DMS153 (cell line): ENCODE measurements around the gene CENPO.

ENCODE experiments used
- DNase-seq: peaks from one replicate; lab custom pipeline; 2025; lab: John Stamatoyannopoulos, UW

The CENPO gene

GRCh38 chr2:24837996-24838513, 44.8 kb downstream of the CENPO start:
- no peak for DNase-seq

DNA sequence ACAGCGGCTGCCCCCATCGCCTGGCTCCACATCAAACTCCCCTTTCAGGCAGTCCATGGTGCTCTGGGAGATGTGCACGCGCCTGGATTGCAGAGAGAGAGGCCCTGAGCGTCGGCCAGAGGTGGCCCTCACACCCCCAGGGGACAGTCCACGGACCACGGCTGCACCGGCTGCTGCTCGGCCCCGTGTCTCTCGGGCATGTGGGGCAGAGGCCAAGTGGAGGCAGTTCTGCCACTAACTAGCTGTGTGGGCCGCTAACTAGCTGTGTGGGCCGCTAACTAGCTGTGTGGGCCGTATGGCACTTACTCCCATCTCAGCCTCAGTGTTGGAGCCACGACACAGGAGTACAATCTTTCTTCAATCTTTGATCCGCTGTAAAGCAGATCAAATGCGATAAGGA, 45.3 kb downstream of the CENPO start:
- no peak for DNase-seq

- DNase-seq = no peak
Observed at GRCh38 chr2:24839729-24840128, 46.5 kb downstream of the CENPO start.

- no peak for DNase-seq
Observed at GRCh38 chr2:24840164-24840869, 47.1 kb downstream of the CENPO start.

DNA sequence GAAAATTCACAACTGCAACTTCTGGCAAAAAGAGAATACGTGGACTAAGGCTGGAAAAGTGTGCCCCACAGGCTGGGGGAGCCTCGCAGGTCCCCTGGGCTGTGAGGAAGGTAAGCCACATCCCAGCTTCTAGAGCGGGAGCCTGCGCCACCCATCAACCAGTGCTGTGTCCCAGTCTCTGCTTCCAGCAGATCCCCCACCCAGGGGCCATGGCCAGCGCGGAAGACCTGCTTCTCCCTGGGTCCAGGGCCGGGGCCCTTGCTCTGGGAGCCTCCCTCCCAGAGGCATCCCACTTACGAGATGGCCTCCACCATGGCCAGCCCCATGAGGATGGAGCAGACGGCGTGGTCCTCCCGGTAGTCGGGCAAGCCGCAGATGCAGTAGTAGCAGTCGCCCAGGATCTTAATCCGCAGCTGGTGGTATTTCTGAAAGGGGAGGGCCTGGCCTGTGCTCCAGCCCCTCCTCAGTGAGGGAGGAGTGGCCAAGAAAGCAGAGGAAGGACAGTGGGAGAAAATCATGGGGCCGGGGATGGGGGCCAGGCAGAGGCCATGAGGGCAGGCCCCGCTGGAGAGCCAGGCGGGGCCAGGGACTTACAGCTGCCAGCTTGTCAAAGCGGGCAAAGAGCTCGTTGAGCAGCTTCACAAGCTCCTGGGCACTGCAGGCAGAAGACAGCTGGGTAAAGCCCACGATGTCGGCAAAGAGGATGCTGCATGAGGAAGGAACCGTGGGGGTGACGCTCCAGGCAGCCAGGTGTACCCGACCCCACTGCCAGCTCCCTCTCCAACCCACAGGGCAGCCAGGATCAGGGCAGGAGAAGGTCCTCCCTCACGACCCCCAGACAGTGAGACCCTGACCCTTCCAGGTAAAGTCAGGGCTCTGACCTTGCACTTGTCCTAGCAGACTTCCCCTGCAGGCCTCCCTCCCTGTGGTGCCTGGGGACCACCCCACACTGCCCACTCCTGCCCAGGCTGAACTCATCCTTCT, 48.0 kb downstream of the CENPO start:
- DNase-seq = no peak

- no peak for DNase-seq
Observed at GRCh38 chr2:24842081-24843050, 49.1 kb downstream of the CENPO start.

DNA sequence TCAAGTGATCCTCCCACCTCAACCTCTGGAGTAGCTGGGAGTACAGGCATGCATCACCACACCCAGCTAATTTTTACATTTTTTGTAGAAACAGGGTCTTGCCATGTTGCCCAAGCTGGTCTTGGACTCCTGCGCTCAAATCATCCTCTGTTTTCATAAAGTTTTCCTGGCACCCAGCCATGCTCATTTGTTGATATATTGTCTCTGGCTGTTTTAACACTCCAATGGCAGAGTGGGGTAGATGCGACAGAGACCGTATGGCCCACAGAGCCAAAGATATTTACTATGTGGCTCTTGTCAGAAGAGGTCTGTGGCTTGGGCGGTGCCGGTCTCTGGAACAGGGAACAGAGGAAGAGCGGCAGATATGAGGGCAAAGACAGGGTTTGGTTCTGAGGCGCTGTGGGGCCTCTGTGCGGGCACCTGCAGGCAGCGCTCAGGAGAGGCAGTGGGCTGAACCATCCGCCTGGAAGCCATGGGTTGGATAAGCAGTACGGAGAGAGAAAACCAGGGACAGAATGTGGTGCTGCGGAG, 50.2 kb downstream of the CENPO start:
- DNase-seq = no peak

DNA sequence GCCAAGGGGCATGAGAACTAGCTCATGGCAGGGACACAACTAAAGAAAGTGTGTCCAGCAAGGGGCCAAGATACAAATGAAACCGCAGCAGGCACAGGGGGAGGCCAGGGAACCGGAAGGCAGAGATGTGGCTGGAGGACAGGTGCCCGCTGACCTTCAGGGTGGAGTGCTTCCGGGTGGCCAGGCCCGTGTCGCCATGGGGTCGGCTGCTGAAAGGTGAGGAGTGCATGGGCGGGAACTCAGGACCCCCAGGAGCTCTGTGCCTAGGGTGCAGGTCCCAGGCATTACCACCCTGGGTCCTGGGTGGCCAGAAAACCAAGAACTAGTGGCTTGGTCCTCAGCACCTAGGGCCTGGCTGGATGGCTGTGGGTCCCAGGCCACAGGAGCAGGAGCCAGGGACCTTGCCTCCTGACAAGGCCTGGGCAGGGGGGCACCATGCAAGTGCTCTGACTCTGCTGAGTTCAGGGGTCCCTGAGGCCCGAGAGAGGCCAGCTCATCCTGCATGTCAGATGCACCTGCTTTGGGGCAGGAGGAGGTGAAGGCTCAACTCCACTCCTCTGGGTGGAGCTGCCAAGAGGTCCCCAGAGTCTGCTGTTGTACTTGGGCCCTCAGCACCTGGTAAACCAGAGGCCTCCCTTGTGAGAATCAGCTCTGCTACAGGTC, 50.9 kb downstream of the CENPO start:
- no peak for DNase-seq

DNA sequence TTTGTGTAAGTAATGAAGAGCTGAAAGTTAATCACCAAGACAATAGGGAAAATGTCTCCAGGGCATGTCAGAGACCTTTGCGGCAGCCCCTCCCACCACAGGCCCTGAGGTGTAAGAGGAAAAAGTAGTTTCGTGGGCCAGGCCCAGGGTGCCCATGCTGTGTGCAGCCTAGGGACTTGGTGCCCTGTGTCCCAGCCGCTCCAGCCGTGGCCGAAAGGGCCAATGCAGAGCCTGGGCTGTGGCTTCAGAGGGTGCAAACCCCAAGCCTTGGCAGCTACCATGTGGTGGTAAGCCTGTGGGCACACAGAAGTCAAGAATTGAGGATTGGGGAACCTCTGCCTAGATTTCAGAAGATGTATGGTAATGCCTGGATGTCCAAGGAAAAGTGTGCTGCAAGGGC, 52.5 kb downstream of the CENPO start:
- no peak for DNase-seq

DNA sequence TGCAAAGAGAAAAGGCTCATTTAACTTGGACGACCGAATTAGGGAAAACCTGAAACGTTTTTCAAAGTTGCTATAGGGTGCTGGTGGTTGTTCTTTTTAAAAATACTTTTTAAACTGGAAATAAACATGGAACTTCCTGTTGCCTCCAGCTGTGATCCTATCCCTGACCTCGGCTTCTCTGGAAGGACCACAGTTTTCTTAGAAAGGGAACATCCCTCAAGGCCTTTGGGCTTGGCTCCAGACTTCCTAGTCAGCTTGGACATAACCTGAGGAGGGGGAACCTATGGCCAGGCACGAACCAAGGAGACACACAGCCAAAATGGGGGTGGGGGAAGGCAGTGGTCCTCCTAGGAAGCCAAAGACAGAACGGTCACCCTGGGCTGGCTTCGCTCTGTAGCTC, 57.7 kb downstream of the CENPO start:
- no peak for DNase-seq

DNA sequence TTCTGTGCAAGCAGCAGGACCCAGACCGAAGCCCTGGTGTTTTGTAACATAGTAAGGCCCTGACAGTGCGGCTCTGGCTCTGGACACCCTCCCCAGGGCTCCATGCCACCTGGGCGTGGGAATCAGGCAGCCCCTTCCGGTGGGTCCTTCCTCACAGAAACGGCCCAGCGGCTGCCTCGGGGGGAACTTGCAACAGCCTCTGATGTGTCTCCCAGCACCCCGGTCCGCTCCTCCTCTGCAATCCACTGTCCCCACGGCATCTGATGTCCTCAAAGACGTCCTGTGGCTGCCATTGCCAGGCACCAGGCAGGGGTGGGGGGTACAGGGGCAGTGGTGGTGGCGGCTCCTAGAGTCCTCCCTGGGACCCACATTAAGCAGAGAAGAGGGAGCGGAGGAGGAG, 58.8 kb downstream of the CENPO start:
- DNase-seq = no peak

- no peak for DNase-seq
Observed at GRCh38 chr2:24852431-24853020, 59.3 kb downstream of the CENPO start.

DNA sequence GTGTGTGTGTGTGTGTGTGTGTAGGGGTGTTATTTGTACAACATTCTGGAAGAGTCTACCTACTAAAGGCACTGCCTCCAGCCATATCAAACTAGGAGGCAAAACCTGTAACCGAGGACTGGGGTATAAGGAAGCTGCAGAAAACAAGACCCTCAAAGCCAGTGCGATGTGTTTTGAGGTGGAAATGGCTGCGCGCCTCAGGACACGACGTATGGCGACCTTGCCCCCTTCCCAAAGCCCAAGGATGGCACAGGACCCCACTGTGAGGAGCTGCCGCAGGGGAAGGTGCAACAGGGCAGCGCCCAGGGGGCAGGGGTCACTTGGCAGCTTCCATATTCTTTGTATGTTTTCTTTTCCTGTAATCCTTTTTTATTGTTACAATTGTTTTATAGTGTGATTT, 59.8 kb downstream of the CENPO start:
- no peak for DNase-seq

- no peak for DNase-seq
Observed at GRCh38 chr2:24853996-24854395, 60.8 kb downstream of the CENPO start.

- no peak for DNase-seq
Observed at GRCh38 chr2:24855022-24855622, 61.9 kb downstream of the CENPO start.

GRCh38 chr2:24855726-24856125, 62.5 kb downstream of the CENPO start:
- no peak for DNase-seq

DNA sequence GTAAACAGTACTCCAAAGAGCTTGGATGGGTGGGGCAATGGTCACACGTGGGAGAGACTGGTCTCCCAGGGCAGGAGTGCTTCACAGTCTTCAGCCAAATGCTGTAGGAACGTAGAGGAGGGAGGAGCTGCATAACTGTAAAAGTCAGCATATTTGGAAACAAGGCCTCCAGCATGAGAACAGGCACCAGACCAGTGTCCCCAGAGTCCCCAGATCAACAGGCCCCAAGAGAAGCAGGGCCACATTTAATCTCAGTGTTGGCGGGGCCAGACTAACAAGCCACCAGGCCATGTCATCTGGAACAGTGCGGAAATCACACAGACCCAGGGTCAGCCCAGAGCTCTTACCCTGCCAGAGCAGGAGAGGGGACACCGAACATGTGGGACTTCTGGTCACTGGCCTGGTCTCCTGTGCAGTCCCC, 63.6 kb downstream of the CENPO start:
- no peak for DNase-seq

DNA sequence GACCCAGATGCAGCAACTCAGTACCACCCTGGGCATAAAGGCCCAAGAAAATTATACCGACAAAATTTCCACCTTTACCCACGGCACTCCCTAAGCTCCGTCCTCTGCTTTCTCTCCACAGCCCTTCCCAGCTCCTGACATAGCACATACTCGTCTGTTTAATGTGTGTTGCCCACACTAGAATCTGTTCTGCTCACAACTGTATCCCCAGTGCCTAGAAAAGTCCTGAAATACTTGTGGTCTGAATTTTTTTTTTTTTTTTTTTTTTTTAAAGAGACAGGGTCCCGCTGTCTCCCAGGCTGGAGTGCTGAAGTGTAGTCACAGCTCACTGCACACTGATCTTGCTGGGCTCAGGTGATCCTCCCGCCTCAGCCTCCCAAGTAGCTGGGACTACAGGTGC, 64.5 kb downstream of the CENPO start:
- no peak for DNase-seq

DNA sequence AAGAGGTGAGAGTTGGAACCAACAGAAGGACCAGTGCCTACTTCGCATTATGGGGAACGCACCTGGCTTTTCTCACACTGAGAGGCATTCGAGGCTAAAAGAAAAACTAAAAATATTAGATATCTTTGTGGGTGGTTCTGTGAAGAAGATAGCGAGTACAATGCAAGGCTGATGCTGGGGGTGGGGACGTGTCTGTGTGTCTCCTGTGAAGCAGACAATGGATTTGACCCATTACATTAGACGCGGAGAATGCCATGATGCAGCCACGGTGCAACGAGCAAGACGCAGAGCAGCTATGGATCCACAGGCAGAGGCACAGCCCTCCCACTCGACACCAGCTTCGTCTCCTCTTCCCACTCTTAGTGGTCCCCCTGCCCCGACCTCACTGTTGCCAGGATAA, 65.8 kb downstream of the CENPO start:
- no peak for DNase-seq

DNA sequence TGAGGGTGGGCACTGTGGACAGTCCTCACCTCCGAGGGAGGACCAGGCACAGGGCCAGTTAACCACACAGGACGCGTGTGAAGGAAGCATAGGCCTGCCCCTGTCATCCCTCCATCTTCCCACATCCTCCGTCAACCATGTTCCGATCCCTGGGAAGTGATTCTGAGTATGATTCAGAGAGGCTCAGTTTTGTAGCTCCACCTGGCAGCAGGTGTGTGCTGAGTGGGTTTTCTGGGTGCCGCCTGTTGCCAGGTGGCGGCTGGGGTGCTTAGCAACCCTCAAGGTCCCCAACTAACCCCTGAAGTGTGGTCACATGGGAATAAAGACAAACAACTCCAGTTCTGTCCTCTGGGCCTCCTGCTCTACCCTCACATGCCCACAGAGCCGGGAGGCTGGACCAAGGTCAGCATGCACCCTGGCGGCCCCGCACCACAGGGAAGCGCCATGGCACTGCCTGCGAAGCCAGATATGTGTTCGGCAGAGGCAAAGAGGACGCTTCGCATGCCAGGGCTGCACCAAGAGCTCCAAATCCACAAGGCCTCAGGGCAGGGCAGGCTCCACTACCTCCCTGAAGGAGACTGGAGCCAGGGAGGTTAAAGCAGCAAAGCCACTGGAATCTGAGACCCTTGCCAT, 66.9 kb downstream of the CENPO start:
- DNase-seq = no peak
